GM19099 (cell line): ENCODE results near the gene PCDHGC3.
A peak's percentile ranks its signal among the peaks of the same experiment; 100 is the strongest.

Experiments
- POLR2A ChIP-seq: IDR thresholded peaks from 3 replicates; pipeline ENCODE4 v1.6.1; 2011; ENCODE audit warnings: low read depth; ENCODE audit not compliant: insufficient read length; ENCODE audit errors: extremely low read depth

The PCDHGC3 gene

GRCh38 chr5:141475625-141476131, at the start of gene PCDHGC3:
PCDHGC3 (plus strand) TSS chr5:141475966; CDS start chr5:141476117, 151 bp downstream.
- no peak for TF ChIP-seq POLR2A

GRCh38 chr5:141427783-141428426, 47.9 kb upstream of the PCDHGC3 start:
- TF ChIP-seq POLR2A: no peak

- no peak for TF ChIP-seq POLR2A
These were observed 45.2 kb upstream of the PCDHGC3 start, which contains the start of gene PCDHGA12 for GRCh38 chr5:141430332-141431113. PCDHGA12 (plus strand) TSS chr5:141430507; CDS start chr5:141430760, 253 bp downstream.

GRCh38 chr5:141431286-141431685, 44.5 kb upstream of the PCDHGC3 start:
- peak; percentile 53 for TF ChIP-seq POLR2A

GRCh38 chr5:141434006-141434405, 41.8 kb upstream of the PCDHGC3 start:
- TF ChIP-seq POLR2A: no peak

GRCh38 chr5:141437221-141437620, 38.5 kb upstream of the PCDHGC3 start:
- no peak for TF ChIP-seq POLR2A

GRCh38 chr5:141439411-141440141, 36.2 kb upstream of the PCDHGC3 start:
- TF ChIP-seq POLR2A: no peak

- TF ChIP-seq POLR2A: no peak
These were observed 35.4 kb upstream of the PCDHGC3 start for GRCh38 chr5:141440341-141440740.

- no peak for TF ChIP-seq POLR2A
These were observed 34.1 kb upstream of the PCDHGC3 start for GRCh38 chr5:141441571-141442170.

- TF ChIP-seq POLR2A: no peak
These were observed 10.4 kb upstream of the PCDHGC3 start for GRCh38 chr5:141465351-141465750.

- no peak for TF ChIP-seq POLR2A
These were observed 556 bp downstream of the PCDHGC3 start for GRCh38 chr5:141476132-141476911.

- no peak for TF ChIP-seq POLR2A
These were observed 1.3 kb downstream of the PCDHGC3 start for GRCh38 chr5:141477044-141477575.

GRCh38 chr5:141477815-141478214, 2.0 kb downstream of the PCDHGC3 start:
- TF ChIP-seq POLR2A: no peak

- no peak for TF ChIP-seq POLR2A
These were observed 2.7 kb downstream of the PCDHGC3 start for GRCh38 chr5:141478321-141478945.

- no peak for TF ChIP-seq POLR2A
These were observed 4.0 kb downstream of the PCDHGC3 start for GRCh38 chr5:141479776-141480175.
